HG02970 (cell line): Measurements from ENCODE around the gene KNCN.

Experiments
- ATAC-seq: cut with Tn5 transposase; IDR thresholded peaks from one replicate; pipeline ENCODE4 v1.9.1; 2021; ENCODE audit warnings: mild to moderate bottlenecking, moderate library complexity, moderate number of reproducible peaks; ENCODE audit not compliant: unreplicated experiment, low FRiP score

The KNCN gene

GRCh38 chr1:46546210-46546609 lies 5.2 kb downstream of the KNCN start:
- no peak for ATAC-seq

DNA sequence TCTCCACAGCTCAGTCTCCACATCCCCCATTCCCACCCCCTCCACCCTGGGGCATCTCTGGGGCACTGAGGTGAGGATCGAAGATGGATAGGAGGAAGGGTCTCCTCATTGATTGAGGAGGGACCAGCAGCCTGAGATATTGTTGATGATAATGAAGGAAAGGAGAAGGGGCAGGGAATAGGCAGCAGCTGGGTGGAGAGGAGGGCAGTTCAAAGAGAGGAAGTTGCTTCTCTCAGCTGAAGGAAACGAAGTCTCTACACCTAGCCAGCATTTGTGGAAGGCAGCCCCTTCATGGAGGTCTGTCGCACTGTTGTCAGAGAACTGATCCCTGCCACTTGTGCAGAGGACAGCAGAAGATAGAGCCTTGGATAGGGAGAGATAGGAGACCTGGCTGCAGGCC lies 5.7 kb downstream of the KNCN start:
- no peak for ATAC-seq

DNA sequence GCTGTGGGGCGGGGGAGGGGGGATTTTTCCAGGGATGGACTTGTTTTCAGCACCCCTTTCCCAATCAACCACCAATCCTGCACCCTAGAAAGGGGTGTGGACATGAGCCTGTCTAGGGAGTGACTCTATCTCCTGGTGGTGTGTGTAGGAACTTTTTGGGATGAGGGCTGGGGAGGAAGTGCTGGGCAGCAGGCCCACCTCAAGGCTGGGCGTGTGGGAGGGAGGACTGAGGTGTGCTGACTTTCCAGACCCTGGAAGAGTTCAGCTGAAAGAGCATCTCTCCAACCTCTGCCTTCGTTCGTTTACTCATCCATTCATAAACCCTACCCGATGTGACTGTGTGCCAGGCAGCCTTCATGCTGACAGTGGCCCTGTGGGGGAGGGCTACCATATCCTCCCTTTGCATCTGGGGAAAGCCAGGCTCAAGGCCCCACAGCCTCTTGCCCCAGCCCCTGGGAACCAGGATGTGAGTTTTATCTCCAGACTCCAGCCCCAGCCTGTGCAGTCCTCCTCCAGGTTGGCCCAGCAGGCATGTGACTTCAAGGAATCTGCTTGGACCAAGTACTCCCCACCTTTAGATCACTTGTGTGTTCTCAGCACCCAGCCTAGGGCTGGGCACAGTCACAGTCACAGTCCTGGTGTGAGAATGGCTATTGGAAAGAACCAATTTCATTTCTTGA lies 6.7 kb downstream of the KNCN start:
- ATAC-seq = no peak

- ATAC-seq = no peak
Observed at GRCh38 chr1:46543761-46544560, 7.5 kb downstream of the KNCN start.

GRCh38 chr1:46543382-46543760 lies 8.1 kb downstream of the KNCN start:
- ATAC-seq = no peak

- ATAC-seq = no peak
Observed at GRCh38 chr1:46539972-46540371, 11.5 kb downstream of the KNCN start.

GRCh38 chr1:46538147-46538546 lies 13.3 kb downstream of the KNCN start:
- no peak for ATAC-seq

DNA sequence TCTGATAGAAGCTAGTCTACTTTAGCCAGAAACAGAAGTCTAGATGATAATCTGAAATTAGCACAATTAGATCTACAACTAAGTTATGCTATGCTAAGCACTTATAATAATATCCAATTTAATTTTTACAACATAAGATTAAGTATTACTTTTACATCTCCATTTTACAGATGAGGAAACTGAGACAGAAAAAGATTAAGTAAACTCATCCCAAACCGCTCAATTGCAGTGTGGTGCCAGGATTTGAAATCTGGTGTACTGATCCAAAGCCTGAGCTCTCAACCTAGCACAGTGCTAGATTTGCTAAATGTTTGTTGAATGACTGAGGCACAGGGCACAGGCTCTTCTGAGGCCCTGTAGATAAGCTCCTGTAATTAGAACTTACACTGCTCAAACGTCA lies 13.8 kb downstream of the KNCN start:
- ATAC-seq = no peak

DNA sequence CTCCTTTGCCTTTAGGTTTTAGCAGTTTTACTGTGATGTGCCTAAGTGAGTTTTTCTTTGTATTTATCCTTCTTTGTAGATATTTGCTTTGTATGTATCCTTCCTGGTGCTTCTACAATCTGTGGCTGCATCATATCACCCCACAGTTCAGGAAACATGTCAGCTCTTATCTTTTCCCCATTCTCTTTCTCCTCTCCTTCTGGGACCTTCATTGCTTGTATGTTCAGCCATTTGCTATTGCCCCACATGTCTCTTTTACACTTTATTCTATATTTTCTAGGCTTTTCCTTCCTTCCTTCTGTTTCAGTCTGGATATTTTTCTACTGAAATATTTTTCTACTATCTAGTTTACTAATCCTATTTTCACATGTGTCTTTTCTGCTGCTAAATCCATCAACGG lies 14.9 kb downstream of the KNCN start:
- ATAC-seq = no peak

DNA sequence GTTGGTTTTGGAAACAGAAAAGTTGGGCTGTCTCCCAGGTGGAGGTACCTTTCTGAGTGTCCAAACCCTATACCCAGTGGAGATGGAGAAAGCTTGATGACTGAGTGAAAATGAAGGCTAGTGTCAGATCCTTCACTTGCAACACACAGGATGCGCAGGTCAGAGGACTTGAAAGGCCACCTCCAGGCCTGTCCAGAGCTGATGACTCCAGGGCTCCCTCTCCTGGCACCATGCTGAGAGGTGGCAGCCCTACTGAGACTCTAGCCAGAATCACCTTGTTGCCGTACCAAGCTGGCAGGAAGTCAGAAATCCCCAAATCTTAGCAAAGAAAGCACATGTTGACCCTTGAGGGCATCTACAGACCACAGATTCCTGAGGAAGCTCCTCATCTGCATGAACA lies 16.4 kb downstream of the KNCN start:
- ATAC-seq = no peak

- ATAC-seq = no peak
Observed at GRCh38 chr1:46533179-46533864, 18.1 kb downstream of the KNCN start.

- ATAC-seq = no peak
Observed at GRCh38 chr1:46532498-46533178, 18.8 kb downstream of the KNCN start.

- no peak for ATAC-seq
Observed at GRCh38 chr1:46532095-46532494, 19.4 kb downstream of the KNCN start.

GRCh38 chr1:46530791-46531409 lies 20.5 kb downstream of the KNCN start:
- ATAC-seq = no peak

DNA sequence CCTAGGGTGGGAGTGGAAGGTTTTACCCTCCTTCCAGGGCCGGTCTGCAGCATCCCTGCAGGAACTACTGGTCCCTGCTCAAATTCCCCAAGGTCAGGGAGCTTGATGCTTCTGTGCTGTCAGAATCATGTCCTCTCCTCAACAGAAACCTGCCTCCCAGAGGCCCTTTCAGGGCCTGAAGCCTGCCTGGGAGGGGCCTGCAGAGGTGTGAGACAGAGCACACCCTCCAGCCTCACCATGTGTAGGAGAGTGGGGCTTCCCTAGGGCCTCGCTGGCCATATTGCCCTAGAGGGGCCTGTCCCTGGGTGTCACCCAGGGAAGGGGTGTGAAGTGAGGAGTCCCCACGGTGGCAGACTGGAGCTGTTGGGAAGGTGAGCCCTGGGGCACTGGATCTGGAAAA lies 21.1 kb downstream of the KNCN start:
- no peak for ATAC-seq

GRCh38 chr1:46529031-46529630 lies 22.3 kb downstream of the KNCN start:
- ATAC-seq = no peak

GRCh38 chr1:46528297-46528955 lies 23.0 kb downstream of the KNCN start:
- ATAC-seq = no peak

DNA sequence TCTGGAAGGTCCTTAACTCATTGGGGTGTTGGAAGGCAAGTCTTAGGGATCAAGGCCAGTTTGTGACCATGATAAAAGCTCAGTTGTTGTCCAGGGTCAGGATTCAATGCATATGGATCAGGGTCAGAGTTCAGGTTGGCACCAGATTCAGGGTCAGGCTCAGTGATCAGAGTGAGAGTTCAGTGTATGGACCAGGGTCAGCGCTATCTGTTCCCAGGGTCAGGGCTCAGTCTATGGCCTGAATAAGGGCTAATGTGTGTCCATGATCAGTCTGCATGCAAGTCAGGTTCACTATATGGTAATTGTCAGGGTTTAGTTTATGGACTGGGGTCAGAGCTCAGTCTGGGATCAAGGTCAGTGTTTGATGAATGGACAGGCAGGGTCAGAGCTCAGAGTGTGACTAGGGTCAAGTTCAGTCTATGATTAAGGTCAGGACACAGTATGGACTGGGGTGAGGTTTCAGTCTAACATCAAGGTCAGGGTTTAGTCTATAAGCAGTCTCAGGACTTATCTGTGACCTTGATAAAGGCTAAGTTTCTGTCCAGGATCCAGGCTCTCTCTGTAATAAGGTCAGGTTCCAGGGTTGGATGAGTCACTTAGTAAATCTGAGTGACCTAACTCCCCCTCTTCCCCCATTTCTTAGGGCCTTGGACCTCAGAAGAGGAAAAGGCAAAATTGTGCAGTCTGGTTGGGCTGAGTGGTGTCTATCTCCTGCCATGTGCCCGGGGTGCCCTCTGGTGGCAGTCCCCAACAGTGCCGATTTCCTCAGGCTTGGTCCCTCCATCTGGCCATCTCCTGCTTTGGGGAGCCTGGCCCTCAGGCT lies 23.8 kb downstream of the KNCN start:
- no peak for ATAC-seq
